ENCODE data around the gene FBXL4.

The FBXL4 gene

GRCh38 chr6:98839781-98840361, 107.9 kb downstream of the FBXL4 start:
- H3K9ac ChIP-seq (ENCODE audit: low read depth, low read length): no peak overlapping the region
- H3K27ac ChIP-seq (ENCODE audit: low read length): no peak overlapping the region
- no peaks in the 10 kb centered on the region for H3K27me3 ChIP-seq (ENCODE audit: insufficient read depth, low read length, poor library complexity)
- no peak overlapping the region for H3K4me3 ChIP-seq (ENCODE audit: low read depth in 1 of 2, low read length in 2 of 2)
- no peak for DNase-seq
- no peaks in the 10 kb centered on the region for H3K36me3 ChIP-seq (ENCODE audit: insufficient read depth, low read length)
- TF ChIP-seq, protein P1, sequence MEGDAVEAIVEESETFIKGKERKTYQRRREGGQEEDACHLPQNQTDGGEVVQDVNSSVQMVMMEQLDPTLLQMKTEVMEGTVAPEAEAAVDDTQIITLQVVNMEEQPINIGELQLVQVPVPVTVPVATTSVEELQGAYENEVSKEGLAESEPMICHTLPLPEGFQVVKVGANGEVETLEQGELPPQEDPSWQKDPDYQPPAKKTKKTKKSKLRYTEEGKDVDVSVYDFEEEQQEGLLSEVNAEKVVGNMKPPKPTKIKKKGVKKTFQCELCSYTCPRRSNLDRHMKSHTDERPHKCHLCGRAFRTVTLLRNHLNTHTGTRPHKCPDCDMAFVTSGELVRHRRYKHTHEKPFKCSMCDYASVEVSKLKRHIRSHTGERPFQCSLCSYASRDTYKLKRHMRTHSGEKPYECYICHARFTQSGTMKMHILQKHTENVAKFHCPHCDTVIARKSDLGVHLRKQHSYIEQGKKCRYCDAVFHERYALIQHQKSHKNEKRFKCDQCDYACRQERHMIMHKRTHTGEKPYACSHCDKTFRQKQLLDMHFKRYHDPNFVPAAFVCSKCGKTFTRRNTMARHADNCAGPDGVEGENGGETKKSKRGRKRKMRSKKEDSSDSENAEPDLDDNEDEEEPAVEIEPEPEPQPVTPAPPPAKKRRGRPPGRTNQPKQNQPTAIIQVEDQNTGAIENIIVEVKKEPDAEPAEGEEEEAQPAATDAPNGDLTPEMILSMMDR (IDR thresholded peaks at IDR 0.05; ENCODE audit: borderline replicate concordance, extremely low read depth, low read length, poor library complexity, severe bottlenecking): peak; percentile 16
- TF ChIP-seq EZH2 (IDR thresholded peaks at IDR 0.05; ENCODE audit: borderline replicate concordance, low read depth, low read length, severe bottlenecking): no peak
- no peak overlapping the region for H2AFZ ChIP-seq (ENCODE audit: low read depth, low read length)
- no peak for ATAC-seq (ENCODE audit: insufficient read depth, low read depth)
- H3K4me2 ChIP-seq (ENCODE audit: insufficient read depth, low read length): no peak overlapping the region
- peaks cover 3% of the 10 kb centered on the region; the same call in 1 of the 2 replicates for H3K4me1 ChIP-seq (ENCODE audit: insufficient read depth, low read length)
- H4K20me1 ChIP-seq (ENCODE audit: insufficient read depth, low read length): no peaks in the 10 kb centered on the region
- no peaks in the 10 kb centered on the region for H3K9me3 ChIP-seq (ENCODE audit: insufficient read depth, low read length, severe bottlenecking)
- no peaks in the 10 kb centered on the region for H3K79me2 ChIP-seq (ENCODE audit: insufficient read depth, low read length)

DNA sequence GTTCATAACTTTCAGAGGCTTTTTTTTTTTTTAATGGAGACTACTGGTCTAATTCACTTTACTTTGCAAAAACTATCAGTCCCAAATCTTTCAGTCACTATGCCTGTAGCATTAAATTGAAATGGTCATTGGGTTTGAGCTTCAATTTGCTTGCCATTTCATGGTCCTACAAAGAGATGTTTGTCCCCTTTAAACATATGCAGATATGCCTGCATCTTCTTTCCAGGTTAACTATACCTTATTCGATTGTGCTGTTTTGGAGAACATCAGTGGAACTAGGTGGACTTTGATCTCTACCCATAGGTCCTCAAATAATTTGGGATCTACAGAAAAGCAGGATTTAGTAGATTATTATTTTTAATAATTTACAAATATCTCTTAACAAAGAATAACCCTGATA, 108.8 kb downstream of the FBXL4 start:
- Histone ChIP-seq H3K4me2 (ENCODE audit: insufficient read depth, low read length) (no peak overlapping the region), H3K4me1 (ENCODE audit: insufficient read depth, low read length) (peaks cover 5% of the 10 kb centered on the region), H3K27ac (ENCODE audit: low read length) (no peak overlapping the region), H3K9me3 (ENCODE audit: insufficient read depth, low read length, severe bottlenecking) (no peaks in the 10 kb centered on the region), H3K9ac (ENCODE audit: low read depth, low read length) (no peak overlapping the region), H2AFZ (ENCODE audit: low read depth, low read length) (no peak overlapping the region), H4K20me1 (ENCODE audit: insufficient read depth, low read length) (no peaks in the 10 kb centered on the region), H3K27me3 (ENCODE audit: insufficient read depth, low read length, poor library complexity) (no peaks in the 10 kb centered on the region), H3K36me3 (ENCODE audit: insufficient read depth, low read length) (no peaks in the 10 kb centered on the region), H3K4me3 (ENCODE audit: low read depth in 1 of 2, low read length in 2 of 2) (no peak overlapping the region), H3K79me2 (ENCODE audit: insufficient read depth, low read length) (no peaks in the 10 kb centered on the region)
- TF ChIP-seq EZH2 (IDR thresholded peaks at IDR 0.05; ENCODE audit: borderline replicate concordance, low read depth, low read length, severe bottlenecking): no peak
- TF ChIP-seq, protein P1 (IDR thresholded peaks at IDR 0.05; ENCODE audit: borderline replicate concordance, extremely low read depth, low read length, poor library complexity, severe bottlenecking): no peak
- DNase-seq (no peak), ATAC-seq (ENCODE audit: insufficient read depth, low read depth) (no peak)

DNA sequence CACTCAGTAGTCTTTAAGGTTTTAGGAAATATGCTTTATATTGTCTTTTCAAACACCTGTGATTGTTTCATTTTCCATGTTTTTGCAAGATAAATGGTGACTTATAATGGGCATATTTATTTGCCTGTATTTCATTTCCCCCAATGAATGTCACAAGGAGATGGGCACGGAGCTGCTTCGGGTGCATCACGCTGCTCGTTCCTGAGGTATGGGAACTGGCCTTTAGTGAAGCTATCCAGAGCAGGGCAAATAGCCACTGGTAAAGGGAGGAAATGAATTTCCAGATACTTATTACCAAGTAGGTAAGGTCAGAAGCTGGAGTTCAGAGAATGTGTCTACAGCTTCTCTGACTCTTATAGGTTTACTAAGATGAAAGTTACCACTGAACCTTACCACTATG, 109.7 kb downstream of the FBXL4 start:
- ATAC-seq (ENCODE audit: insufficient read depth, low read depth) (no peak), DNase-seq (no peak)
- TF ChIP-seq, protein P1 (IDR thresholded peaks at IDR 0.05; ENCODE audit: borderline replicate concordance, extremely low read depth, low read length, poor library complexity, severe bottlenecking): no peak
- no peak for TF ChIP-seq EZH2 (IDR thresholded peaks at IDR 0.05; ENCODE audit: borderline replicate concordance, low read depth, low read length, severe bottlenecking)
- Histone ChIP-seq H3K4me3 (ENCODE audit: low read depth in 1 of 2, low read length in 2 of 2) (no peak overlapping the region), H3K9ac (ENCODE audit: low read depth, low read length) (no peak overlapping the region), H3K36me3 (ENCODE audit: insufficient read depth, low read length) (no peaks in the 10 kb centered on the region), H3K4me1 (ENCODE audit: insufficient read depth, low read length) (peaks cover 9% of the 10 kb centered on the region), H3K27ac (ENCODE audit: low read length) (no peak overlapping the region), H3K9me3 (ENCODE audit: insufficient read depth, low read length, severe bottlenecking) (no peaks in the 10 kb centered on the region), H2AFZ (ENCODE audit: low read depth, low read length) (no peak overlapping the region), H3K79me2 (ENCODE audit: insufficient read depth, low read length) (no peaks in the 10 kb centered on the region), H4K20me1 (ENCODE audit: insufficient read depth, low read length) (no peaks in the 10 kb centered on the region), H3K4me2 (ENCODE audit: insufficient read depth, low read length) (no peak overlapping the region), H3K27me3 (ENCODE audit: insufficient read depth, low read length, poor library complexity) (no peaks in the 10 kb centered on the region)

All from DND-41 (cell line).